Neural cell (in vitro differentiated cells): ENCODE measurements around the gene RGS3. TPM values are rescaled to one million over a fixed set of nuclear protein-coding genes. Genes with fewer than 3 reads are reported as not detected.

Experiments used
- H2AFZ ChIP-seq: fragments of 200-600, 300-800 bp; sonication (generic), shearing (Covaris generic); 2 replicates; pipeline ENCODE4 v1.6.0; 2014; ENCODE audit warnings: low read depth, mild to moderate bottlenecking, antibody characterized with exemption, low read length, moderate library complexity
- H3F3A ChIP-seq: fragments of 200-600 bp; shearing (Covaris generic); 2 replicates; pipeline ENCODE4 v1.6.1; 2016; ENCODE audit warnings: mild to moderate bottlenecking, moderate library complexity, mixed read lengths, antibody characterized with exemption, low read length; ENCODE audit not compliant: insufficient read depth, poor library complexity, severe bottlenecking
- H3K27ac ChIP-seq: fragments of 200-600, 300-800 bp; sonication (generic), shearing (Covaris generic); 2 replicates; pipeline ENCODE4 v1.5.1; 2014; ENCODE audit warnings: mild to moderate bottlenecking, low read length, moderate library complexity
- H3K27me3 ChIP-seq: fragments of 300-800, 200-600 bp; sonication (generic), shearing (Covaris generic); 2 replicates; pipeline ENCODE4 v1.6.0; 2014; ENCODE audit warnings: mild to moderate bottlenecking, low read depth, low read length, moderate library complexity; ENCODE audit not compliant: insufficient read depth
- H3K36me3 ChIP-seq: fragments of 300-800, 200-600 bp; sonication (generic), shearing (Covaris generic); 2 replicates; pipeline ENCODE4 v1.5.1; 2014; ENCODE audit warnings: mild to moderate bottlenecking, antibody characterized with exemption, low read length, moderate library complexity; ENCODE audit not compliant: insufficient read depth
- H3K4me2 ChIP-seq: fragments of 300-800, 200-600 bp; sonication (generic), shearing (Covaris generic); 2 replicates; pipeline ENCODE4 v1.6.0; 2014; ENCODE audit warnings: mild to moderate bottlenecking, low read length
- H3K4me3 ChIP-seq: fragments of 300-800, 200-600 bp; sonication (generic), shearing (Covaris generic); 2 replicates; pipeline ENCODE4 v1.5.1; 2014; ENCODE audit warnings: mild to moderate bottlenecking, low read length, moderate library complexity
- H3K79me2 ChIP-seq: fragments of 200-600 bp; shearing (Covaris generic); replicated peaks from 2 replicates; pipeline ENCODE4 v1.6.0; 2014; ENCODE audit warnings: mild to moderate bottlenecking, low read length, moderate library complexity; ENCODE audit not compliant: insufficient read depth
- H3K9ac ChIP-seq: fragments of 300-800, 200-600 bp; sonication (generic), shearing (Covaris generic); 2 replicates; pipeline ENCODE4 v1.6.1; 2016; ENCODE audit warnings: mild to moderate bottlenecking, low read length, mixed read lengths
- H3K9me2 ChIP-seq: fragments of 200-600 bp; shearing (Covaris generic); 2 replicates; pipeline ENCODE4 v1.6.1; 2016; ENCODE audit warnings: mild to moderate bottlenecking, low read length, mixed read lengths; ENCODE audit not compliant: insufficient read depth
- H3K9me3 ChIP-seq: fragments of 200-600, 300-800 bp; sonication (generic), shearing (Covaris generic); 2 replicates; pipeline ENCODE4 v1.6.1; 2016; ENCODE audit warnings: mild to moderate bottlenecking, mixed run types, low read length, moderate library complexity, mixed read lengths
- H4K20me1 ChIP-seq: fragments of 200-600 bp; shearing (Covaris generic); 2 replicates; pipeline ENCODE4 v1.6.1; 2016; ENCODE audit warnings: mild to moderate bottlenecking, mixed run types; ENCODE audit not compliant: insufficient read depth
- CTCF ChIP-seq: fragments of 450-650 bp; IDR thresholded peaks from 2 replicates; pipeline ENCODE4 v1.5.1; 2014; ENCODE audit warnings: antibody characterized with exemption, mild to moderate bottlenecking, moderate library complexity; ENCODE audit not compliant: poor library complexity, severe bottlenecking
- EP300 ChIP-seq: fragments of 450-650 bp; conservative IDR thresholded peaks from 2 replicates; pipeline ENCODE4 v1.6.1; 2014; ENCODE audit warnings: antibody characterized with exemption, mild to moderate bottlenecking, moderate library complexity; ENCODE audit not compliant: poor library complexity, severe bottlenecking
- RAD21 ChIP-seq: fragments of 450-650 bp; conservative IDR thresholded peaks from 2 replicates; pipeline ENCODE4 v1.6.1; 2014; ENCODE audit warnings: antibody characterized with exemption, mild to moderate bottlenecking, moderate library complexity
- REST ChIP-seq: IDR thresholded peaks from 2 replicates; pipeline ENCODE4 v1.6.1; 2012; ENCODE audit warnings: borderline replicate concordance
- SMC3 ChIP-seq: fragments of 450-650 bp; conservative IDR thresholded peaks from 2 replicates; pipeline ENCODE4 v1.6.1; 2014; ENCODE audit warnings: antibody characterized with exemption, mild to moderate bottlenecking, moderate library complexity; ENCODE audit not compliant: poor library complexity
- TAF1 ChIP-seq: IDR thresholded peaks from 2 replicates; pipeline ENCODE4 v1.6.1; 2012; ENCODE audit warnings: low read depth
- polyA plus RNA-seq: library from polyadenylated mRNA; depleted of rRNA; stranded (reverse); fragments of >200 nt; gene quantifications from 2 replicates; pipeline ENCODE4 v1.2.3, GENCODE V29; 2014

RGS3 gene
- polyA plus RNA-seq, 1 donor from 2014 or later = 25.3 TPM

GRCh38 chr9:113590991-113591898, 127.7 kb downstream of the RGS3 start:
- Histone ChIP-seq H3K4me3 (no peak overlapping the region), H2AFZ (no peak overlapping the region), H3K27ac (no peak overlapping the region), H3K36me3 (no peaks in the 10 kb centered on the region), H3K9me3 (no peaks in the 10 kb centered on the region), H4K20me1 (no peaks in the 10 kb centered on the region), H3K9me2 (no peaks in the 10 kb centered on the region), H3K4me2 (no peak overlapping the region), H3K27me3 (no peaks in the 10 kb centered on the region), H3F3A (no peaks in the 10 kb centered on the region), H3K79me2 (peaks cover 6% of the 10 kb centered on the region), H3K9ac (no peak overlapping the region)
- TF ChIP-seq TAF1 = no peak
- TF ChIP-seq RAD21 = peak; percentile 68
- TF ChIP-seq SMC3 = peak; percentile 68
- no peak for TF ChIP-seq EP300
- TF ChIP-seq CTCF = peak; percentile 67

- Histone ChIP-seq H3K4me2 (no peak overlapping the region), H3K9ac (no peak overlapping the region), H3K9me2 (no peaks in the 10 kb centered on the region), H3K27ac (no peak overlapping the region), H3K36me3 (no peaks in the 10 kb centered on the region), H3K9me3 (no peaks in the 10 kb centered on the region), H3F3A (no peaks in the 10 kb centered on the region), H4K20me1 (no peaks in the 10 kb centered on the region), H2AFZ (no peak overlapping the region), H3K4me3 (no peak overlapping the region), H3K27me3 (no peaks in the 10 kb centered on the region), H3K79me2 (peaks cover 6% of the 10 kb centered on the region)
- TF ChIP-seq RAD21 = peak; percentile 2
- no peak for TF ChIP-seq EP300
- peak; percentile 12 for TF ChIP-seq CTCF
- no peak for TF ChIP-seq REST
- no peak for TF ChIP-seq TAF1
These were observed 128.5 kb downstream of the RGS3 start for GRCh38 chr9:113591899-113592625.
